Type B pancreatic cell (in vitro differentiated cells): ENCODE measurements around the gene RBM38. TPM values are rescaled to one million over a fixed set of nuclear protein-coding genes. Genes with fewer than 3 reads are reported as not detected.

Experiments used
- DNase-seq: peaks from one replicate; pipeline ENCODE4 v3.0.0; 2021; ENCODE audit warnings: mixed read lengths; ENCODE audit not compliant: unreplicated experiment; ENCODE audit errors: extremely low spot score
- H3K27ac Mint-ChIP-seq: 2 replicates; pipeline ENCODE4 v1.8.0; 2021; ENCODE audit warnings: mild to moderate bottlenecking, mixed read lengths
- H3K27me3 Mint-ChIP-seq: 2 replicates; pipeline ENCODE4 v1.8.0; 2021; ENCODE audit warnings: mixed read lengths
- H3K36me3 Mint-ChIP-seq: 2 replicates; pipeline ENCODE4 v1.8.0; 2021; ENCODE audit warnings: mixed read lengths
- H3K4me1 Mint-ChIP-seq: one replicate; pipeline ENCODE4 v1.8.0; 2021; ENCODE audit warnings: mixed read lengths; ENCODE audit not compliant: unreplicated experiment
- H3K4me3 Mint-ChIP-seq: 2 replicates; pipeline ENCODE4 v1.8.0; 2021; ENCODE audit warnings: mild to moderate bottlenecking, mixed read lengths
- H3K9me3 Mint-ChIP-seq: 2 replicates; pipeline ENCODE4 v1.8.0; 2021; ENCODE audit warnings: mixed read lengths
- CTCF ChIP-seq: fragments of 200-600 bp; sonication (generic); conservative IDR thresholded peaks from 2 replicates; pipeline ENCODE4 v1.5.0; 2021; ENCODE audit warnings: antibody characterized with exemption, mild to moderate bottlenecking
- total RNA-seq: library from RNA; stranded (reverse); gene quantifications from 2 replicates; pipeline ENCODE4 v1.2.1, GENCODE V29; 2021; ENCODE audit warnings: low replicate concordance

RBM38 gene
- total RNA-seq, 1 donor from 2014 or later: 26.5 TPM

- no peaks in the 10 kb centered on the region for H3K9me3 Mint-ChIP-seq
- no peak for TF ChIP-seq CTCF
- H3K36me3 Mint-ChIP-seq: no peaks in the 10 kb centered on the region
- no peaks in the 10 kb centered on the region for H3K27me3 Mint-ChIP-seq
- H3K27ac Mint-ChIP-seq: no peak overlapping the region
- no peak overlapping the region for H3K4me3 Mint-ChIP-seq
- DNase-seq: no peak
- H3K4me1 Mint-ChIP-seq: peaks cover 10% of the 10 kb centered on the region
Measured at GRCh38 chr20:57432480-57432861, 41.3 kb downstream of the RBM38 start.

DNA sequence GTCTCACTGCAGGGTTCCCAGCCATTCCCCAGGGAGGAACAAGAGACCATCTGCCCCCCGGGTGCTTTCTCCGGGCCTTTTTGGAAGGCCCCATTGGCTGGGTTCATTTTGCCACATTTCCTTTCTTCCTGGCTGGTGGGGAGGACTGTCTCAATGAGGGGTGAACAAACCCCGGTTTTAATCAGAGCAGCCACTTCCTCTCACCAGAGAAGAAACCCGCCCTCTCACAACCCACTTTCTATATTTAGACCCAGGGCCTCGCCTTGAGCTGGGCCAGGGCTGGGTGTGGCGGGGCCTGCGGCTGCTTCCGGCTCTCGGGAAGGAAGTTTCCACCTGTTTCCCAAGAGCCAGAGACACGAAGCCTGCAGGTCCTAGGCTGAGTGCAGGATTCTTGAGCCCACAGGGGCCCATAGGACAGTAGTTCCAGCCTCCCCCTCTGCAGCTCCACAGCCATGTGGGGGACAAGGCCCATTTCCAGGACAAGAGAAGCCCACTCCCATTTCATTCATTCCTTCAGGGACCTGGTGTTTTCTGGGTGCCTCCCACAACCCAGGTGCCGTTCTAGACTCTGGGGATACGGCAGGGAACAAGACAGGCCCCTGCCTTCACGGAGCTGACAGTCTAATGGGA lies 41.8 kb downstream of the RBM38 start:
- no peak for DNase-seq
- peaks cover 10% of the 10 kb centered on the region for H3K4me1 Mint-ChIP-seq
- H3K36me3 Mint-ChIP-seq: no peaks in the 10 kb centered on the region

DNA sequence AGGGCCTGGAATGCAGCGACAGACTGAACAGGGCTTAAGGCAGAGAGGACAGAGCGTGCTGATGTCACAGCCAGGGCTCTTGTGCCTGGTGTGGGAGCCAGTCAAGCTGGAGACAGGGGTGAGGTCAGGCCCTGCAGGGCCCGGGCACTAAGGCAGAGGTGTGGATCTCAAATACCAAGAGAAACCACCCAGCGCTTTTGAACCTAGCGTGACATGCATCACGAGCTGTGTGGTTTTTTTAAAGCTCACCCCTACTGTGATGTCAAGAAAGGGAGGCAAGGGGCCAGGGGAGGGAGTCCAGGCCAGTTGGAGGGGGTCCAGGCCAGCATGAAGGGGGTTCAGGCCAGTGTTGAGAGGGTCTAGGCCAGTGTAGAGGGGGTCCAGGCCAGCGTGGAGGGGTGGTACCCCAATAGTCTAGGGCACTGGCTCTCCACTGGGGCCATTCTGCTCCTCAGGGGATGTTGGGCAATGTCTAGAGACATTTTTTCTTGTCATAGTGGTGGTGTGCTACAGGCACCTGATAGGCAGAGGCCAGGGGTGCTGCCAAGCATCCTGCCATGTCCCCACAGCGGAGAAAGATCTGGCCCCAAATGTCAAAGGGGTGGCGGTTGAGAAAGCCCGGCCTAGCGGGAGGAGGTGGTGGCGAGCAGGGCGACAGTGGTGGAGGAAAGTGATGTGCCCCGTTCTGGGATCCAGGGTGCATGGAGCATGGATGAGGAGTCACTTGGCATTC lies 42.6 kb downstream of the RBM38 start:
- Mint-ChIP-seq H3K4me1 (peaks cover 15% of the 10 kb centered on the region), H3K27ac (no peak overlapping the region), H3K4me3 (no peak overlapping the region), H3K27me3 (no peaks in the 10 kb centered on the region), H3K36me3 (no peaks in the 10 kb centered on the region), H3K9me3 (no peaks in the 10 kb centered on the region)
- TF ChIP-seq CTCF: no peak
- no peak for DNase-seq

More for the DNA sequence above, 41.8 kb downstream of the RBM38 start:
- H3K9me3 Mint-ChIP-seq: no peaks in the 10 kb centered on the region
- H3K27ac Mint-ChIP-seq: no peak overlapping the region
- no peaks in the 10 kb centered on the region for H3K27me3 Mint-ChIP-seq
- no peak for TF ChIP-seq CTCF
- no peak overlapping the region for H3K4me3 Mint-ChIP-seq

- Mint-ChIP-seq H3K9me3 (no peaks in the 10 kb centered on the region), H3K36me3 (no peaks in the 10 kb centered on the region), H3K4me3 (no peak overlapping the region), H3K27ac (no peak overlapping the region), H3K4me1 (peaks cover 15% of the 10 kb centered on the region), H3K27me3 (no peaks in the 10 kb centered on the region)
- DNase-seq: no peak
- no peak for TF ChIP-seq CTCF
Measured at GRCh38 chr20:57434390-57434700, 43.1 kb downstream of the RBM38 start.

DNA sequence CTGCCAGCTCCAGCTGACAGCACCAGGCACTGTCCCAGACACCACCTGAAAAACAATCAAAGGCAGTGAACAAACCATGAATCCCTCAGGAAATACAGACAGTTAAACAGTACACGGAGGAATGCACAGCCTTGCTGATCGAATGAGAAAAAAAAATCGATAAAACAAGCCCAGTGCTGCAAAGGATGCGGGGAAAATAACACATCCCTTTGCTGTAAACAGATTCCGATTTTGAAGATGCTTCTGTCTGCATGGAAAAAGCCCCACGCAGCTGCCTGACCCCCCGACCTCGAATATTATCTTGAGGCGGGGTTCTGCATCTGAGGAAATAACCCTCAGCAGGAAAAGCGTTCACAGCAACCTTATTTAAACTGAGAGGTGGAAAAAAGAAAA lies 43.9 kb downstream of the RBM38 start:
- peaks cover 17% of the 10 kb centered on the region for H3K4me1 Mint-ChIP-seq
- no peaks in the 10 kb centered on the region for H3K36me3 Mint-ChIP-seq
- H3K4me3 Mint-ChIP-seq: no peak overlapping the region
- no peaks in the 10 kb centered on the region for H3K9me3 Mint-ChIP-seq
- DNase-seq: no peak
- no peak for TF ChIP-seq CTCF
- H3K27ac Mint-ChIP-seq: no peak overlapping the region
- H3K27me3 Mint-ChIP-seq: no peaks in the 10 kb centered on the region
